Fibroblast of the aortic adventitia (primary cell): ENCODE results near the gene LSS. TPM values are rescaled to one million over a fixed set of nuclear protein-coding genes. Genes with fewer than 3 reads are reported as not detected.
"Not testable (repeated sequence)": the region's sequence is repeated elsewhere in the genome, so short reads cannot be mapped to it uniquely, and the experiment has no call there.

Experiments
- DNase-seq: peaks from one replicate; pipeline ENCODE4 v3.0.0-alpha.2; 2010; ENCODE audit warnings: low read depth
- H3K4me3 ChIP-seq: 2 replicates; pipeline ENCODE4 v1.5.1; 2011; ENCODE audit warnings: low read depth, mild to moderate bottlenecking, control low read depth, low read length, moderate library complexity
- CTCF ChIP-seq: IDR thresholded peaks from 2 replicates; pipeline ENCODE4 v1.5.1; 2011; ENCODE audit warnings: mild to moderate bottlenecking, low read length, control low read depth, inconsistent platforms; ENCODE audit not compliant: insufficient read depth
- total RNA-seq: library from RNA; depleted of rRNA; stranded (reverse); fragments of >200 nt; gene quantifications from 2 replicates; pipeline ENCODE4 v1.2.3, GENCODE V29; 2012; ENCODE audit warnings: low replicate concordance

Gene LSS
- total RNA-seq, 1 donor: 67.2 TPM

DNA sequence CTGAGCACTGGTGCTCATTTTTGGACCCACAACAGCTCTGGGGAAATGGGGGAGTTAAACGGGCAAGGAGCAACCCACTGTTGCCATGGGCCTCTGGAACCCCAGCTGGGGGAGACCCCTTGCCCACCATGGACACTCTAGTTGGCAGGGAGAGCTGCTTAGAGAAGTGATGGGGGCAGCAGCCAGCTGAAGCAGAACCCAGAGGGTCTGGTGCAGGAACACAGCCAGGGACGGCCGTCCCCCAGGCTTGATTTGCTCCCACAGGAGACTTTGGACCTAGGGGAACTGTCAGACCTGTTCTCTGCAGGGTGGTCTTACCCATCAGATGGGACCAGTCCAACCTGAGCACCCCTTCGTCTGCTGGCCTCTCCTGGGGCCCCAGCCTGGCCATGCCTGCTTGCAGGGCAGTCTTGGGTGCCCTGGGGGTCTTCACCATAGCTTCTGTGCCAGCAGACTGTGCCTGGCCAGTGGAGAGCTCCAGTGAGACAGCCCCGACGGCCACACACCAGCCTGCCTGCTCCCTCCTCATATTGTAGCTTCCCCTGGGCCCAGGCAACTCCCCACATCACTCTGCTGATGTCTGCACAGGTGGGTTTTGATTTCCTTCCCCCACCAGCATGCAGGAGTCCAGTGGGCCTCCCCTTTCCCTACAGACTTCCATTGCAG, 55.6 kb downstream of the LSS start:
- no peak for DNase-seq
- no peak overlapping the region for H3K4me3 ChIP-seq
- TF ChIP-seq CTCF: no peak

GRCh38 chr21:46171996-46172862, 56.3 kb downstream of the LSS start:
- no peak for TF ChIP-seq CTCF
- DNase-seq: no peak
- no peak overlapping the region for H3K4me3 ChIP-seq

GRCh38 chr21:46171585-46171984, 57.0 kb downstream of the LSS start:
- TF ChIP-seq CTCF: no peak
- peak; percentile 50 for DNase-seq
- no peak overlapping the region for H3K4me3 ChIP-seq

DNA sequence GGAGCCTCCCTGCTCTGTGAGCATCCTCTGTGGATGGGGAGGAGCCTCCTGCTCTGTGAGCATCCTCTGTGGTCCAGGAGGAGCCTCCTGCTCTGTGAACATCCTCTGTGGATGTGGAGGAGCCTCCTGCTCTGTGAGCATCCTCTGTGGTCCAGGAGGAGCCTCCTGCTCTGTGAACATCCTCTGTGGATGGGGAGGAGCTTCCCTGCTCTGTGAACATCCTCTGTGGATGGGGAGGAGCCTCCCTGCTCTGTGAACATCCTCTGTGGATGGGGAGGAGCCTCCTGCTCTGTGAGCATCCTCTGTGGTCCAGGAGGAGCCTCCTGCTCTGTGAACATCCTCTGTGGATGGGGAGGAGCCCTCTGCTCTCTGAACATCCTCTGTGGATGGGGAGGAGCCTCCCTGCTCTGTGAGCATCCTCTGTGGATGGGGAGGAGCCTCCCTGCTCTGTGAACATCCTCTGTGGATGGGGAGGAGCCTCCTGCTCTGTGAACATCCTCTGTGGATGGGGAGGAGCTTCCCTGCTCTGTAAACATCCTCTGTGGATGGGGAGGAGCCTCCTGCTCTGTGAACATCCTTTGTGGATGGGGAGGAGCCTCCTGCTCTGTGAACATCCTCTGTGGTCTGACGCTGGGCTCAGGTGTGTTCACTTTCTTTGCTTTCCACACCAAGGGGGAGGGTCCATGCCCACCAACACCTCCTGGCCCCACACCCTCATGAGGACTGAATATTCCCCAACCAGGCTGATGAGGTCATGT, 58.0 kb downstream of the LSS start:
- not testable (repeated sequence) for DNase-seq, H3K4me3 ChIP-seq

GRCh38 chr21:46168659-46169386, 59.8 kb downstream of the LSS start:
- H3K4me3 ChIP-seq: no peak overlapping the region
- no peak for DNase-seq
- no peak for TF ChIP-seq CTCF

GRCh38 chr21:46168238-46168637, 60.3 kb downstream of the LSS start:
- no peak overlapping the region for H3K4me3 ChIP-seq
- TF ChIP-seq CTCF: no peak
- DNase-seq: no peak

GRCh38 chr21:46165098-46165497, 63.5 kb downstream of the LSS start:
- DNase-seq: no peak
- H3K4me3 ChIP-seq: no peak overlapping the region
- TF ChIP-seq CTCF: no peak
